Ovary (tissue), 3 donors: ENCODE measurements around the gene NDUFS3.
"Not testable (repeated sequence)": the region's sequence is repeated elsewhere in the genome, so short reads cannot be mapped to it uniquely, and the experiment has no call there.

ENCODE experiments used
- CTCF ChIP-seq, 3 donors: fragments of 450-650 bp in 2 of 3; fragments of 200-600 bp in 1 of 3; IDR thresholded peaks; one replicate each; pipeline versions ENCODE4 v1.5.1 to v1.8.0; 2016 to 2022; ENCODE audit warnings: antibody characterized with exemption in 3 of 3, mild to moderate bottlenecking in 1 of 3
- EP300 ChIP-seq: sonication (generic); formaldehyde crosslinking; IDR thresholded peaks from one replicate; pipeline ENCODE4 v1.6.1; 2017; ENCODE audit warnings: antibody characterized with exemption
- donor health status: DM: no; HTN: no; CAD: no.

GRCh38 chr11:47546274-47546673, 32.6 kb upstream of the NDUFS3 start:
- not testable (repeated sequence) for TF ChIP-seq EP300; CTCF (IDR thresholded peaks at IDR 0.05)
